Measurements from ENCODE around the gene CGB5.
"Not testable (repeated sequence)": the region's sequence is repeated elsewhere in the genome, so short reads cannot be mapped to it uniquely, and the experiment has no call there.

CGB5 gene

DNA sequence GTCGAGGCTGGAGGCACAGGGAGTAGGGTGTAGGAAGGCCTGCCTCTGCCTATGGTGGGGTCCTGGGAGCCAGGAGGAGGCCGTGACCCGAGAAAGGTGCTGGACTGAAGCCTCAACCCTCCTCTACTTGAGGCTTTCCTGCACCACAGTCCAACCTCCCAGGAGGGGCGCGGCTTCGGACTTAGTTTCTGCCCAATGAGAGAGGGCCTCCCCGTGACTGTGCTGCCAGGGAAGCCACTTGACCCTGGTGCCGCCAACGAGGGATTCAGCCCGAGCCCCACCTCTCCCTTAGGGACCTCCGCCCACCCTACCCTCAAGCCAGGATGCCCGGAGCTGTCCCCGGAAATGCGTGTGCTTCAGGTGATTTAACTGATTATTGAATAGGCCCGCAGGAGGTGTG is 19.4 kb upstream of the CGB5 start, which contains the start of gene CGB3:
Gene CGB3, minus strand, starts transcription at position 101 of the 400 bp plus-strand sequence. CDS start 362 bp downstream, outside the sequence.
- H3K36me3 ChIP-seq (ENCODE audit: insufficient read depth, low read length); H3K27me3 ChIP-seq (ENCODE audit: insufficient read depth, low read length); H3K27ac ChIP-seq (ENCODE audit: low read depth, low read length); H3K4me3 ChIP-seq (ENCODE audit: low read length); H3K9me3 ChIP-seq (ENCODE audit: insufficient read depth, low read depth, low read length); H3K4me1 ChIP-seq (ENCODE audit: insufficient read depth, low read length); H3K9ac ChIP-seq (ENCODE audit: low read depth, low read length): not testable (repeated sequence)
- 67% methylated on average over 13 of the region's 15 CpGs for WGBS

DNA sequence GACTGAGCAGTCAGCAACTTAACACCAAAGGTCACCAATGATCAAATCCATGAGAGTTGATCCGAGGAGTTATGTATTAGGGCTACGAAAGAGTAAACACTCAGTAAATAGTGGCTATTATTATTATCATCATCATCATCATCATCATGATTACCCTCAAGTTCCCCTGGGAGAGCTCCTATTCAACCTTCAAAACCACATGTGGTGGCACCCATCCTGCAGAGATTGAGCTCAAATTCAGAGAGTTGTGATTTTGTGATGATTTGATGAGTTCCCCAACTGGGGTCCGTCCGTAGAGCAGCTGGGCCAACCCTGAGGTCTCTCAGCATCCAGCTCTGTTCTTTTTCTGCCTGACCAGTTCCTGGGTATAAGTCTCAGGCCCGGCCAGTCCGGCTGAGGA is 18.6 kb upstream of the CGB5 start:
- H3K27ac ChIP-seq (ENCODE audit: low read depth, low read length); H3K9me3 ChIP-seq (ENCODE audit: insufficient read depth, low read depth, low read length); H3K27me3 ChIP-seq (ENCODE audit: insufficient read depth, low read length); H3K4me1 ChIP-seq (ENCODE audit: insufficient read depth, low read length); H3K4me3 ChIP-seq (ENCODE audit: low read length); H3K36me3 ChIP-seq (ENCODE audit: insufficient read depth, low read length); H3K9ac ChIP-seq (ENCODE audit: low read depth, low read length): not testable (repeated sequence)
- WGBS = no CpG with 5 or more reads among the region's 6 CpGs

DNA sequence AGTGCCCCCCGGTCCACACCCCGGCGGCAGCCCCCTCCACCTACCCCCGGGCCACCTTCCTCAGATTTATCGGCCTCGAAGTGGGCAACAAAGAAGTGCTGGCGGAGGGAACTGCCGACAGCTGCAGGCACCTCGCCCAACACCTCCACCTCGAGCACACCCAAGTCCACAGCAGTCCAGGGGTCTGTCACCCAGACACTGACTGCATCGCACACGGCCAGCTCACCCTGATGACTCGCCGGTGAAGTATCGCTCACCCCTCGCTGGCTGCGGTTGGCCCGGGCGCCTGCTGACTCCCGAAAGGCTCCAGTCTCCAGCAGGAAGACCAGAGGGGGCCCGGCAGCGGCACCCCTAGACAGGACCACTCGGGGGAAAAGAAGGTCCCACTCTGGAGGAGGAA is 18.0 kb upstream of the CGB5 start:
- not testable (repeated sequence) for H3K27ac ChIP-seq (ENCODE audit: low read depth, low read length); H3K9me3 ChIP-seq (ENCODE audit: insufficient read depth, low read depth, low read length); H3K9ac ChIP-seq (ENCODE audit: low read depth, low read length); H3K4me3 ChIP-seq (ENCODE audit: low read length); H3K36me3 ChIP-seq (ENCODE audit: insufficient read depth, low read length); H3K27me3 ChIP-seq (ENCODE audit: insufficient read depth, low read length); H3K4me1 ChIP-seq (ENCODE audit: insufficient read depth, low read length)
- WGBS = 76% methylated on average over 23 of the region's 23 CpGs

DNA sequence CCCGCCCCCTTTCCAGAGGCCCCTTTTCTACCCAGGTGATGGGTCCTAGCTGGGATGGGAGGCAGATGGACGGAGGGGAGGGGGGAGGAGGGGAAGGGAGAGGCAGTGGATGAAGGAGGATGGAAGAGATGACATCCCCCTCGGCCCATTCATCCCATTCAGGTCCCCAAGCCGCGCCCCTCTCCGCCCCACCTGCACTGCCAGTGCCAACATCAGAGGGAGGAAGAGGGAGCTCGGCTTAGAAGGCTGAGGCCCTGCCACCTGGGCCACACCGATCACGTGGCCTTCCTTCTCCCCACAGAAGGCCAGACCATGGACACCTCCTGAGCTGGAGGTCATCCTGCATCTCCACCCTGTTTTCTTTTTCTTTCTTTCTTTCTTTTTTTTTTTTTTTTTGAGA is 15.0 kb upstream of the CGB5 start:
- 80% methylated on average over 5 of the region's 9 CpGs for WGBS
- H3K27ac ChIP-seq (ENCODE audit: low read depth, low read length); H3K4me1 ChIP-seq (ENCODE audit: insufficient read depth, low read length); H3K36me3 ChIP-seq (ENCODE audit: insufficient read depth, low read length); H3K9me3 ChIP-seq (ENCODE audit: insufficient read depth, low read depth, low read length); H3K4me3 ChIP-seq (ENCODE audit: low read length); H3K9ac ChIP-seq (ENCODE audit: low read depth, low read length); H3K27me3 ChIP-seq (ENCODE audit: insufficient read depth, low read length): not testable (repeated sequence)

DNA sequence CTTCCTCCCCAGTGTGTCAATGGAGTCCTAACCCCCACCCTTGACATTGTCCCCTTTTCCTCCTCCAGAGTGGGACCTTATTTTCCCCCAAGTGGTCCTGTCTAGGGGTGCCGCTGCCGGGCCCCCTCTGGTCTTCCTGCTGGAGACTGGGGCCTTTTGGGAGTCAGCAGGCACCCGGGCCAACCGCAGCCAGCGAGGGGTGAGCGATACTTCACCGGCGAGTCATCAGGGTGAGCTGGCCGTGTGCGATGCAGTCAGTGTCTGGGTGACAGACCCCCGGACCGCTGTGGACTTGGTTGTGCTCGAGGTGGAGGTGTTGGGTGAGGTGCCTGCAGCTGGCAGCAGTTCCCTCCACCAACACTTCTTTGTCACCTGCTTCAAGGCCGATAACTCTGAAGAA is 13.9 kb upstream of the CGB5 start:
- H3K27ac ChIP-seq (ENCODE audit: low read depth, low read length); H3K4me3 ChIP-seq (ENCODE audit: low read length); H3K9me3 ChIP-seq (ENCODE audit: insufficient read depth, low read depth, low read length); H3K4me1 ChIP-seq (ENCODE audit: insufficient read depth, low read length); H3K27me3 ChIP-seq (ENCODE audit: insufficient read depth, low read length); H3K9ac ChIP-seq (ENCODE audit: low read depth, low read length); H3K36me3 ChIP-seq (ENCODE audit: insufficient read depth, low read length): not testable (repeated sequence)
- WGBS = 75% methylated on average over 14 of the region's 14 CpGs

DNA sequence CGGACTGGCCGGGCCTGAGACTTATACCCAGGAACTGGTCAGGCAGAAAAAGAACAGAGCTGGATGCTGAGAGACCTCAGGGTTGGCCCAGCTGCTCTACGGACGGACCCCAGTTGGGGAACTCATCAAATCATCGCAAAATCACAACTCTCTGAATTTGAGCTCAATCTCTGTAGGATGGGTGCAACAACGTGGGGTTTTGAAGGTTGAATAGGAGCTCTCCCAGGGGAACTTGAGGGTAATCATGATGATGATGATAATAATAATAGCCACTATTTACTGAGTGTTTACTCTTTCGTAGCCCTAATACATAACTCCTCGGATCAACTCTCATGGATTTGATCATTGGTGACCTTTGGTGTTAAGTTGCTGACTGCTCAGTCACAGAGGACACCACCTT is 13.3 kb upstream of the CGB5 start:
- H3K27me3 ChIP-seq (ENCODE audit: insufficient read depth, low read length); H3K4me3 ChIP-seq (ENCODE audit: low read length); H3K9ac ChIP-seq (ENCODE audit: low read depth, low read length); H3K36me3 ChIP-seq (ENCODE audit: insufficient read depth, low read length); H3K9me3 ChIP-seq (ENCODE audit: insufficient read depth, low read depth, low read length); H3K27ac ChIP-seq (ENCODE audit: low read depth, low read length); H3K4me1 ChIP-seq (ENCODE audit: insufficient read depth, low read length): not testable (repeated sequence)
- 97% methylated on average over 4 of the region's 8 CpGs for WGBS

DNA sequence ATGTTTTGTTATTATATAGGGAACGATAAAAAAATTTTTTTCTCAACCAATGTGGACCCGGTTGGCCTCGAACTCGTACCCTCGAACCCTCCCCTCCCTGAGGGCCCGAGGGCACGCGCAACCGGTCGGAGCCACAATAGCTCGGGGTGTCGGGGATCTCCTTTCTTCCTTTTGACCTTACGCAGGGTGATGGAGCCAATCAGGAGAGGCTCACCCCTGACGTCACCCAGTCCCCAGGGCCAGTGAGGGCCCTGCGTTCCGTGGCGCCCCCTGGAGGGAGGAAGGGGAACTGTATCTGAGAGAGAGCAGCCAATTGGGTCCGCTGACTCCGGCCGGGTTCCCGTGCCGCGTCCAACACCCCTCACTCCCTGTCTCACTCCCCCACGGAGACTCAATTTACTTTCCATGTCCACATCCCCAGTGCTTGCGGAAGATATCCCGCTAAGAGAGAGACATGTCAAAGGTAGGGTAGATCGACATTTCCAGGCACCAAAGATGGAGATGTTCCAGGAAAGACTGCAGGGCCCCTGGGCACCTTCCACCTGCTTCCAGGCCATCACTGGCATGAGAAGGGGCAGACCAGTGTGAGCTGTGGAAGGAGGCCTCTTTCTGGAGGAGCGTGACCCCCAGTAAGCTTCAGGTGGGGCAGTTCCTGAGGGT is 11.9 kb upstream of the CGB5 start, which contains the start of gene CGB2:
Gene CGB2, plus strand, starts transcription at position 249 of the 660 bp plus-strand sequence. Its CDS starts 206 bp downstream, at position 455.
- 87% methylated on average over 24 of the region's 28 CpGs for WGBS
- not testable (repeated sequence) for H3K9ac ChIP-seq (ENCODE audit: low read depth, low read length); H3K27me3 ChIP-seq (ENCODE audit: insufficient read depth, low read length); H3K4me3 ChIP-seq (ENCODE audit: low read length); H3K27ac ChIP-seq (ENCODE audit: low read depth, low read length); H3K9me3 ChIP-seq (ENCODE audit: insufficient read depth, low read depth, low read length); H3K36me3 ChIP-seq (ENCODE audit: insufficient read depth, low read length); H3K4me1 ChIP-seq (ENCODE audit: insufficient read depth, low read length)

DNA sequence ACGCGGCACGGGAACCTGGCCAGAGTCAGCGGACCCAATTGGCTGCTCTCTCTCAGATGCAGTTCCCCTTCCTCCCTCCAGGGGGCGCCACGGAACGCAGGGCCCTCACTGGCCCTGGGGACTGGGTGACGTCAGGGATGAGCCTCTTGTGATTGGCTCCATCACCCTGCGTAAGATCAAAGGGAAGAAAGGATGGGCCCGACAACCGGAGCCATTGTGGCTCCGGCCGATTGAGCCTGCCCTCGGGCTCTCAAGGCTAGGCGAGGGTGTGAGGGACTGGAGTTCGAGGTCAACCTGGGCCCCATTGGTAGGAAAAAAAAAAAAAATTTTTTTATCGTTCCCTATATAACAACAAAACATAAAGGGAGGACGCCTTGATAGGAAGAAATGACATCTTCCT is 6.8 kb upstream of the CGB5 start, which contains the start of gene CGB1:
Gene CGB1, minus strand, starts transcription at position 81 of the 400 bp plus-strand sequence. CDS start 184 bp downstream, outside the sequence.
- H3K27me3 ChIP-seq (ENCODE audit: insufficient read depth, low read length); H3K9me3 ChIP-seq (ENCODE audit: insufficient read depth, low read depth, low read length); H3K36me3 ChIP-seq (ENCODE audit: insufficient read depth, low read length); H3K4me3 ChIP-seq (ENCODE audit: low read length); H3K4me1 ChIP-seq (ENCODE audit: insufficient read depth, low read length); H3K27ac ChIP-seq (ENCODE audit: low read depth, low read length); H3K9ac ChIP-seq (ENCODE audit: low read depth, low read length): not testable (repeated sequence)
- 55% methylated on average over 14 of the region's 18 CpGs for WGBS

DNA sequence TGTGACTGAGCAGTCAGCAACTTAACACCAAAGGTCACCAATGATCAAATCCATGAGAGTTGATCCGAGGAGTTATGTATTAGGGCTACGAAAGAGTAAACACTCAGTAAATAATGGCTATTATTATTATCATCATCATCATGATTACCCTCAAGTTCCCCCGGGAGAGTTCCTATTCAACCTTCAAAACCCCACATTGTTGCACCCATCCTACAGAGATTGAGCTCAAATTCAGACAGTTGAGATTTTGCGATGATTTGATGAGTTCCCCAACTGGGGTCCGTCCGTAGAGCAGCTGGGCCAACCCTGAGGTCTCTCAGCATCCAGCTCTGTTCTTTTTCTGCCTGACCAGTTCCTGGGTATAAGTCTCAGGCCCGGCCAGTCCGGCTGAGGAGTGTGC is 5.5 kb upstream of the CGB5 start:
- not testable (repeated sequence) for H3K4me3 ChIP-seq (ENCODE audit: low read length); H3K36me3 ChIP-seq (ENCODE audit: insufficient read depth, low read length); H3K9ac ChIP-seq (ENCODE audit: low read depth, low read length); H3K27ac ChIP-seq (ENCODE audit: low read depth, low read length); H3K27me3 ChIP-seq (ENCODE audit: insufficient read depth, low read length); H3K9me3 ChIP-seq (ENCODE audit: insufficient read depth, low read depth, low read length); H3K4me1 ChIP-seq (ENCODE audit: insufficient read depth, low read length)
- WGBS = 95% methylated on average over 3 of the region's 8 CpGs

DNA sequence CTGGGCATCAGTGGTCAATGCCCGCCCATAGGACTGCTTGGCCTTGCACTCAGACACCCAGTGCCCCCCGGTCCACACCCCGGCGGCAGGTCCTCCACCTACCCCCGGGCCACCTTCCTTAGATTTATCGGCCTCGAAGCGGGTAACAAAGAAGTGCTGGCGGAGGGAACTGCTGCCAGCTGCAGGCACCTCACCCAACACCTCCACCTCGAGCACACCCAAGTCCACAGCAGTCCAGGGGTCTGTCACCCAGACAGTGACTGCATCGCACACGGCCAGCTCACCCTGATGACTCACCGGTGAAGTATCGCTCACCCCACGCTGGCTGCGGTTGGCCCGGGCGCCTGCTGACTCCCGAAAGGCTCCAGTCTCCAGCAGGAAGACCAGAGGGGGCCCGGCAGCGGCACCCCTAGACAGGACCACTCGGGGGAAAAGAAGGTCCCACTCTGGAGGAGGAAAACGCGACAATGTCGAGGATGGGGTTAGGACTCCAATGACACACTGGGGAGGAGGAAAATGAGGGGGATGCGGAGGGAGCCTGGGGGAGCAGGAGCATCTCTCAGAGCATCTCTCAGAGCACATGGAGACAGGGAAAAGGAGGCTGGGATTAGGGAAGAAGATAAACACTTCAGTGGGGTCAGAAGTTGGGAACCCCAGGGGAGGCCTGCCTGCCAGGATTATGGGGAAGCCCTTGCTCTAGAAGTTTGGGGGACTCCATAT is 4.9 kb upstream of the CGB5 start:
- not testable (repeated sequence) for H3K36me3 ChIP-seq (ENCODE audit: insufficient read depth, low read length); H3K27ac ChIP-seq (ENCODE audit: low read depth, low read length); H3K4me1 ChIP-seq (ENCODE audit: insufficient read depth, low read length); H3K4me3 ChIP-seq (ENCODE audit: low read length); H3K27me3 ChIP-seq (ENCODE audit: insufficient read depth, low read length); H3K9me3 ChIP-seq (ENCODE audit: insufficient read depth, low read depth, low read length); H3K9ac ChIP-seq (ENCODE audit: low read depth, low read length)
- 84% methylated on average over 26 of the region's 26 CpGs for WGBS

DNA sequence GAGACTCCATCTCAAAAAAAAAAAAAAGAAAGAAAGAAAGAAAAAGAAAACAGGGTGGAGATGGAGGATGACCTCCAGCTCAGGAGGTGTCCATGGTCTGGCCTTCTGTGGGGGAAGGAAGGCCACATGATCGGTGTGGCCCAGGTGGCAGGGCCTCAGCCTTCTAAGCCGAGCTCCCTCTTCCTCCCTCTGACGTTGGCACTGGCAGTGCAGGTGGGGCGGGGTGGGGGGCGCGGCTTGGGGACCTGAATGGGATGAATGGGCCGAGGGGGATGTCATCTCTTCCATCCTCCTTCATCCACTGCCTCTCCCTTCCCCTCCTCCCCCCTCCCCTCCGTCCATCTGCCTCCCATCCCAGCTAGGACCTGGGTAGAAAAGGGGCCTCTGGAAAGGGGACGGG is 3.9 kb upstream of the CGB5 start:
- H3K27me3 ChIP-seq (ENCODE audit: insufficient read depth, low read length); H3K4me1 ChIP-seq (ENCODE audit: insufficient read depth, low read length): not testable (repeated sequence)
- WGBS = 93% methylated on average over 3 of the region's 9 CpGs

DNA sequence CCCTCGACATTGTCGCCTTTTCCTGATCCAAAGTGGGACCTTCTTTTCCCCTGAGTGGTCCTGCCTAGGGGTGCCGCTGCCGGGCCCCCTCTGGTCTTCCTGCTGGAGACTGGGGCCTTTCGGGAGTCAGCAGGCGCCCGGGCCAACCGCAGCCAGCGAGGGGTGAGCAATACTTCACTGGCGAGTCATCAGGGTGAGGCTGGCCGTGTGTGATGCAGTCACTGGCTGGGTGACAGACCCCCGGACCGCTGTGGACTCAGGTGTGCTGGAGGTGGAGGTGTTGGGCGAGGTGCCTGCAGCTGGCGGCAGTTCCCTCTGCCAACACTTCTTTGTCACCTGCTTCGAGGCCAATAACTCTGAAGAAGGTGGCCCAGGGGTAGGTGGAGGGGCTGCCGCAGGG is 1.5 kb upstream of the CGB5 start:
- 76% methylated on average over 17 of the region's 17 CpGs for WGBS
- Histone ChIP-seq H3K4me1 (ENCODE audit: insufficient read depth, low read length) (no peaks in the 10 kb centered on the region), H3K27me3 (ENCODE audit: insufficient read depth, low read length) (no peaks in the 10 kb centered on the region), H3K27ac (ENCODE audit: low read depth, low read length) (no peak overlapping the region), H3K9me3 (ENCODE audit: insufficient read depth, low read depth, low read length) (no peaks in the 10 kb centered on the region), H3K36me3 (ENCODE audit: insufficient read depth, low read length) (no peaks in the 10 kb centered on the region), H3K4me3 (ENCODE audit: low read length) (no peak overlapping the region), H3K9ac (ENCODE audit: low read depth, low read length) (no peak overlapping the region)

More for the DNA sequence above, 3.9 kb upstream of the CGB5 start:
- not testable (repeated sequence) for H3K9me3 ChIP-seq (ENCODE audit: insufficient read depth, low read depth, low read length); H3K27ac ChIP-seq (ENCODE audit: low read depth, low read length); H3K9ac ChIP-seq (ENCODE audit: low read depth, low read length); H3K36me3 ChIP-seq (ENCODE audit: insufficient read depth, low read length); H3K4me3 ChIP-seq (ENCODE audit: low read length)
